IMR-90 (cell line): ENCODE results near the gene MAP2K2. TPM values are rescaled to one million over a fixed set of nuclear protein-coding genes. Genes with fewer than 3 reads are reported as not detected.

Experiments used
- ATAC-seq: fragments of 200-7000 bp; cut with Tn5 transposase; 2 replicates; pipeline ENCODE4 v1.9.1; 2020; ENCODE audit warnings: low read depth, mild to moderate bottlenecking, moderate library complexity
- BruUV-seq: library from RNA; stranded (reverse); fragments of 400-500 nt; replicated peaks from 2 replicates; lab custom pipeline; 2021; lab: Mats Ljungman, UMichigan
- CTCF ChIA-PET: fragments of 300-600 bp; formaldehyde crosslinking; extraction: SDS; loops from one replicate; lab custom pipeline; 2021; ENCODE audit warnings: antibody characterized with exemption; lab: Yijun Ruan, JAX
- POLR2A ChIA-PET: fragments of 300-600 bp; sonication (Branson Sonifier 250); formaldehyde crosslinking; loops from one replicate; lab custom pipeline; 2022; ENCODE audit warnings: antibody characterized with exemption; ENCODE audit not compliant: unreplicated experiment; lab: Charles Lee
- DNase-seq: peaks from one replicate; pipeline ENCODE4 v3.0.0; 2013
- H2AFZ ChIP-seq: replicated peaks from 2 replicates; pipeline ENCODE3; 2013; ENCODE audit warnings: low read length, mild to moderate bottlenecking; ENCODE audit not compliant: poor library complexity
- H2AK5ac ChIP-seq: 2 replicates; pipeline ENCODE4 v1.6.1; 2013; ENCODE audit warnings: low read depth, low read length, inconsistent platforms
- H2AK9ac ChIP-seq: replicated peaks from 2 replicates; pipeline ENCODE3; 2013; ENCODE audit warnings: mild to moderate bottlenecking, low read depth, low read length, moderate library complexity; ENCODE audit not compliant: poor library complexity
- H2BK120ac ChIP-seq: 2 replicates; pipeline ENCODE4 v1.6.1; 2013; ENCODE audit warnings: low read depth, low read length, inconsistent platforms
- H2BK15ac ChIP-seq: 3 replicates; pipeline ENCODE4 v1.6.1; 2013; ENCODE audit warnings: low read depth, low read length, inconsistent platforms
- H2BK20ac ChIP-seq: 2 replicates; pipeline ENCODE4 v1.6.1; 2013; ENCODE audit warnings: low read depth, mild to moderate bottlenecking, inconsistent platforms, low read length, moderate library complexity
- H2BK5ac ChIP-seq: 2 replicates; pipeline ENCODE4 v1.6.1; 2013; ENCODE audit warnings: mild to moderate bottlenecking, low read depth, low read length, inconsistent platforms; ENCODE audit not compliant: poor library complexity, severe bottlenecking
- H3K14ac ChIP-seq: replicated peaks from 2 replicates; pipeline ENCODE4 v1.6.1; 2013; ENCODE audit warnings: low read depth, low read length, inconsistent platforms
- H3K18ac ChIP-seq: 2 replicates; pipeline ENCODE4 v1.6.1; 2013; ENCODE audit warnings: low read depth, low read length, control low read depth
- H3K23ac ChIP-seq: 2 replicates; pipeline ENCODE4 v1.6.1; 2013; ENCODE audit warnings: low read depth, low read length, inconsistent platforms
- H3K27ac ChIP-seq: 2 replicates; pipeline ENCODE4 v1.5.1; 2013; ENCODE audit warnings: mild to moderate bottlenecking, control low read depth, low read length; ENCODE audit not compliant: insufficient read depth
- H3K27me3 ChIP-seq: 2 replicates; pipeline ENCODE4 v1.6.1; 2013; ENCODE audit warnings: low read length; ENCODE audit not compliant: control insufficient read depth, insufficient read depth
- H3K36me3 ChIP-seq: 2 replicates; pipeline ENCODE4 v1.6.1; 2013; ENCODE audit warnings: low read length, mixed read lengths; ENCODE audit not compliant: control insufficient read depth, insufficient read depth
- H3K4ac ChIP-seq: 2 replicates; pipeline ENCODE4 v1.6.1; 2013; ENCODE audit warnings: low read depth, low read length, inconsistent platforms
- H3K4me1 ChIP-seq: 2 replicates; pipeline ENCODE4 v1.6.1; 2013; ENCODE audit warnings: low read length, mixed read lengths; ENCODE audit not compliant: control insufficient read depth, insufficient read depth
- H3K4me2 ChIP-seq: 2 replicates; pipeline ENCODE4 v1.6.1; 2013; ENCODE audit warnings: low read depth, mild to moderate bottlenecking, control low read depth, low read length, moderate library complexity
- H3K4me3 ChIP-seq: 2 replicates; pipeline ENCODE4 v1.5.1; 2013; ENCODE audit warnings: low read depth, mild to moderate bottlenecking, control low read depth, low read length, moderate library complexity; ENCODE audit not compliant: insufficient read depth
- H3K56ac ChIP-seq: 2 replicates; pipeline ENCODE4 v1.6.1; 2013; ENCODE audit warnings: low read length, inconsistent platforms; ENCODE audit not compliant: insufficient read depth; ENCODE audit errors: extremely low read depth
- H3K79me1 ChIP-seq, 2 experiments: 2 replicates each; pipeline ENCODE4 v1.6.1; 2013; ENCODE audit warnings: low read length in 2 of 2, inconsistent platforms in 1 of 2, low read depth in 1 of 2
- H3K9ac ChIP-seq: 2 replicates; pipeline ENCODE4 v1.6.1; 2013; ENCODE audit warnings: low read depth, low read length, control low read depth
- H3K9me1 ChIP-seq: 2 replicates; pipeline ENCODE4 v1.6.1; 2013; ENCODE audit warnings: low read length, inconsistent platforms; ENCODE audit not compliant: insufficient read depth
- H3K9me3 ChIP-seq: 2 replicates; pipeline ENCODE4 v1.6.1; 2013; ENCODE audit warnings: low read length; ENCODE audit not compliant: control insufficient read depth, insufficient read depth
- H4K20me1 ChIP-seq: 2 replicates; pipeline ENCODE4 v1.6.1; 2013; ENCODE audit warnings: low read length, inconsistent platforms; ENCODE audit not compliant: insufficient read depth
- H4K5ac ChIP-seq: 2 replicates; pipeline ENCODE4 v1.6.1; 2013; ENCODE audit warnings: mild to moderate bottlenecking, low read depth, low read length, control low read depth
- H4K8ac ChIP-seq, 2 experiments: 2 replicates each; pipeline ENCODE4 v1.6.1; 2013; ENCODE audit warnings: low read depth in 2 of 2, low read length in 2 of 2, control low read depth in 1 of 2, inconsistent platforms in 1 of 2
- H4K91ac ChIP-seq: 2 replicates; pipeline ENCODE4 v1.6.1; 2013; ENCODE audit warnings: low read depth, low read length, inconsistent platforms; ENCODE audit not compliant: insufficient read depth
- BHLHE40 ChIP-seq: fragments of 150-350 bp; IDR thresholded peaks from 2 replicates; pipeline ENCODE4 v1.6.1; 2016; ENCODE audit warnings: mild to moderate bottlenecking, low read depth, low read length
- CHD1 ChIP-seq: IDR thresholded peaks from 2 replicates; pipeline ENCODE4 v1.6.1; 2012; ENCODE audit warnings: low read depth, low read length, improper control_type of control experiment
- MAFK ChIP-seq: IDR thresholded peaks from 2 replicates; pipeline ENCODE4 v1.6.1; 2012; ENCODE audit warnings: low read depth, low read length, improper control_type of control experiment
- MAZ ChIP-seq: IDR thresholded peaks from 2 replicates; pipeline ENCODE4 v1.6.1; 2012; ENCODE audit warnings: low read depth, mild to moderate bottlenecking, low read length, improper control_type of control experiment, moderate library complexity, borderline replicate concordance
- MXI1 ChIP-seq: IDR thresholded peaks from 2 replicates; pipeline ENCODE4 v1.6.1; 2012; ENCODE audit warnings: low read depth, mild to moderate bottlenecking, low read length, moderate library complexity, borderline replicate concordance
- RCOR1 ChIP-seq: IDR thresholded peaks from 2 replicates; pipeline ENCODE4 v1.6.1; 2012; ENCODE audit warnings: mild to moderate bottlenecking, low read length, improper control_type of control experiment; ENCODE audit not compliant: insufficient replicate concordance
- whole genome bisulfite sequencing, 2 experiments: methylation state at CpG; one replicate each; pipeline versions ENCODE4 v1.1.5 to v1.1.7; 2013; ENCODE audit warnings: missing lambda C conversion rate in 2 of 2; ENCODE audit not compliant: insufficient read length in 1 of 2; ENCODE audit errors: extremely low coverage in 2 of 2; 5-methylcytosine and 5-hydroxymethylcytosine counted together
- dilution Hi-C: fragments of 300-500 bp; cut with HindIII; formaldehyde crosslinking; loops from one replicate; pipeline ENCODE4 v1.14.3; 2018; ENCODE audit warnings: low sequenced_read_pairs; ENCODE audit not compliant: unreplicated experiment
- in situ Hi-C: fragments of 300-500 bp; cut with MboI; formaldehyde crosslinking; loops from 3 replicates; pipeline ENCODE4 v1.14.3; 2019; ENCODE audit warnings: low sequenced_read_pairs, inconsistent platforms, mixed read lengths
- intact Hi-C: fragments of 100-400 bp; cut with micrococcal nuclease; formaldehyde crosslinking; loops from 2 replicates; pipeline ENCODE4 v1.10.0; 2022
- polyA plus RNA-seq, 3 experiments: library from polyadenylated mRNA; depleted of rRNA; stranded (reverse); fragments of >200 nt; gene quantifications; 2 replicates each; pipeline ENCODE4 v1.2.3, GENCODE V29; 2012; ENCODE audit warnings: low replicate concordance in 1 of 3
- total RNA-seq: library from RNA; depleted of rRNA; stranded (reverse); fragments of >200 nt; gene quantifications from 2 replicates; pipeline ENCODE4 v1.2.3, GENCODE V29; 2012
- TF ChIP-seq, protein P1 (sequence below): conservative IDR thresholded peaks from 2 replicates; pipeline ENCODE4 v1.5.1; 2012; ENCODE audit warnings: mild to moderate bottlenecking, low read depth, low read length, improper control_type of control experiment
- TF ChIP-seq, protein P2 (sequence below): fragments of 150-350 bp; IDR thresholded peaks from 2 replicates; pipeline ENCODE4 v1.6.1; 2017; ENCODE audit warnings: mild to moderate bottlenecking, antibody characterized with exemption, low read length, low read depth
- TF ChIP-seq, protein P3 (sequence below): fragments of 150-350 bp; IDR thresholded peaks from 2 replicates; pipeline ENCODE4 v1.6.1; 2016; ENCODE audit warnings: low read depth, mild to moderate bottlenecking, low read length, moderate library complexity, borderline replicate concordance

Gene MAP2K2
- total and polyA plus RNA-seq, 2 of the 4 experiments (the other 2 are of a cell fraction) = 115 to 151 TPM

DNA sequence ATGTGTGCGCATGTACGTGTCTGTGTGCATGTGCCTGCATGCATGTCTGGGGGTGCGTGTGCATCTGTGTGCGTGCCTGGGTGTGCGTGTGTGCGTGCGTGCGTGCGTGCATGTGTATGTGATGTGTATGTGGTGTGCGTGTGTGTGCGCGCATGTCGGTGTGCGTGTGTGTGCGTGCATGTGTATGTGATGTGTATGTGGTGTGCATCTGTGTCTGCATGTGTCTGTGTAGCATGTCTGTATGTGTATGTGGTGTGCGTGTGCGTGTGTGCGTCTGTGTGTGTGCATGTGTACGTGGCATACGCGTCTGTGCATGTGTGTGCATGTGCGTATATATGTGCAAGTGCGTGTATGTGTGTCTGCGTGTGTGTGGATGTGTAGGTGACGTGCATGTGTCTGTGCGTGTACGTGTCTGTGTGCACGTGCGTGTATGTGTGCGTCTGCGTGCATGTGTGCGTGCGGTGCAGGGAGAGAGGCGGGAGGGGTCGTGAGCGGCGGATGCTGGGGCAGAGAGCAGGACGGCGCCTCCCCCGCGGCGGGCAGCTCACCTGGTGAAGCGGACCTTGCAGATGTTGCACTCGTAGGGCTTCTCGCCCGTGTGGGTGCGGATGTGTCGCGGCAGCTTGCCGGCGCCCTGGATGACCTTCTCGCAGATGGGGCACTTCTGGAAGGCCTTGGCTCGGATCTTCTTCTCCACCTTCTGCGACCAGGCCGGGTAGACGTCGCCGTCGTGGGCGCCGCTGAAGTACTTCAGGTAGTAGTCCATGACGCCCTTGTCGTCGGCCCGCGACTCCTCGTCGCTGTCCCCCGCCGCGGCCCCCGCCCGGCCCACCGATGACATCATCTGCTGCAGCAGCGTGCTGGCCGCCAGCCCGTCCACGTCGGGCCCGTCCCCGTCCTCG, 70.2 kb downstream of the MAP2K2 start:
- ATAC-seq = no peak

More for the DNA sequence above, 70.2 kb downstream of the MAP2K2 start:
- Histone ChIP-seq H3K79me1 (peaks cover 10 to 62% of the 10 kb centered on the region in 2 experiments), H2BK20ac (no peak overlapping the region), H3K56ac (no peak overlapping the region), H2BK120ac (no peak overlapping the region), H3K27ac (no peak overlapping the region), H3K4me1 (peaks cover 26% of the 10 kb centered on the region), H3K9ac (no peak overlapping the region), H4K91ac (no peak overlapping the region), H2AFZ (peak overlapping the region; percentile 23), H2BK5ac (peak overlapping the region; percentile 0), H4K5ac (no peak overlapping the region), H3K36me3 (peaks cover 48% of the 10 kb centered on the region), H3K14ac (no peak overlapping the region), H4K8ac (no peak overlapping the region), H3K27me3 (no peaks in the 10 kb centered on the region), H3K9me3 (no peaks in the 10 kb centered on the region), H3K9me1 (peaks cover 10% of the 10 kb centered on the region), H3K4ac (no peak overlapping the region), H3K23ac (0 out of 2 replicates have a peak overlapping the region, but pooled peaks have one; percentile 24), H2AK9ac (peak overlapping the region; percentile 82), H3K18ac (no peak overlapping the region), H3K4me2 (no peak overlapping the region), H2BK15ac (no peak overlapping the region), H4K20me1 (peaks cover 96% of the 10 kb centered on the region), H3K4me3 (no peak overlapping the region), H2AK5ac (peak overlapping the region; percentile 9; the same call in 1 of the 2 replicates)
- TF ChIP-seq, protein P1, sequence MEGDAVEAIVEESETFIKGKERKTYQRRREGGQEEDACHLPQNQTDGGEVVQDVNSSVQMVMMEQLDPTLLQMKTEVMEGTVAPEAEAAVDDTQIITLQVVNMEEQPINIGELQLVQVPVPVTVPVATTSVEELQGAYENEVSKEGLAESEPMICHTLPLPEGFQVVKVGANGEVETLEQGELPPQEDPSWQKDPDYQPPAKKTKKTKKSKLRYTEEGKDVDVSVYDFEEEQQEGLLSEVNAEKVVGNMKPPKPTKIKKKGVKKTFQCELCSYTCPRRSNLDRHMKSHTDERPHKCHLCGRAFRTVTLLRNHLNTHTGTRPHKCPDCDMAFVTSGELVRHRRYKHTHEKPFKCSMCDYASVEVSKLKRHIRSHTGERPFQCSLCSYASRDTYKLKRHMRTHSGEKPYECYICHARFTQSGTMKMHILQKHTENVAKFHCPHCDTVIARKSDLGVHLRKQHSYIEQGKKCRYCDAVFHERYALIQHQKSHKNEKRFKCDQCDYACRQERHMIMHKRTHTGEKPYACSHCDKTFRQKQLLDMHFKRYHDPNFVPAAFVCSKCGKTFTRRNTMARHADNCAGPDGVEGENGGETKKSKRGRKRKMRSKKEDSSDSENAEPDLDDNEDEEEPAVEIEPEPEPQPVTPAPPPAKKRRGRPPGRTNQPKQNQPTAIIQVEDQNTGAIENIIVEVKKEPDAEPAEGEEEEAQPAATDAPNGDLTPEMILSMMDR = no peak
- TF ChIP-seq RCOR1 = no peak
- no peak for TF ChIP-seq MAZ
- TF ChIP-seq CHD1 = no peak
- no peak for TF ChIP-seq MXI1
- TF ChIP-seq, protein P2, sequence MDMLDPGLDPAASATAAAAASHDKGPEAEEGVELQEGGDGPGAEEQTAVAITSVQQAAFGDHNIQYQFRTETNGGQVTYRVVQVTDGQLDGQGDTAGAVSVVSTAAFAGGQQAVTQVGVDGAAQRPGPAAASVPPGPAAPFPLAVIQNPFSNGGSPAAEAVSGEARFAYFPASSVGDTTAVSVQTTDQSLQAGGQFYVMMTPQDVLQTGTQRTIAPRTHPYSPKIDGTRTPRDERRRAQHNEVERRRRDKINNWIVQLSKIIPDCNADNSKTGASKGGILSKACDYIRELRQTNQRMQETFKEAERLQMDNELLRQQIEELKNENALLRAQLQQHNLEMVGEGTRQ = no peak
- no peak for TF ChIP-seq BHLHE40
- TF ChIP-seq MAFK = no peak
- TF ChIP-seq, protein P3, sequence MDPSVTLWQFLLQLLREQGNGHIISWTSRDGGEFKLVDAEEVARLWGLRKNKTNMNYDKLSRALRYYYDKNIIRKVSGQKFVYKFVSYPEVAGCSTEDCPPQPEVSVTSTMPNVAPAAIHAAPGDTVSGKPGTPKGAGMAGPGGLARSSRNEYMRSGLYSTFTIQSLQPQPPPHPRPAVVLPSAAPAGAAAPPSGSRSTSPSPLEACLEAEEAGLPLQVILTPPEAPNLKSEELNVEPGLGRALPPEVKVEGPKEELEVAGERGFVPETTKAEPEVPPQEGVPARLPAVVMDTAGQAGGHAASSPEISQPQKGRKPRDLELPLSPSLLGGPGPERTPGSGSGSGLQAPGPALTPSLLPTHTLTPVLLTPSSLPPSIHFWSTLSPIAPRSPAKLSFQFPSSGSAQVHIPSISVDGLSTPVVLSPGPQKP = no peak
- no TSS peak for BruUV-seq
- intact Hi-C loops = no loop called here
- WGBS, 2 experiments = 93% methylated on average over 67 of the region's 82 CpGs; no CpG with 5 or more reads in 1 of the 2 experiments
- ChIA-PET POLR2A (no interaction called here), CTCF (no interaction called here)
- dilution Hi-C loops = no loop called here
- in situ Hi-C loops = no loop called here
- no peak for DNase-seq
